GOT3 (cell line): ENCODE measurements around the gene AMPD1.

Experiments
- DNase-seq: peaks from one replicate; lab custom pipeline; 2025; ENCODE audit warnings: mixed read lengths; lab: John Stamatoyannopoulos, UW

The AMPD1 gene

GRCh38 chr1:114696810-114697209 lies 1.5 kb upstream of the AMPD1 start:
- no peak for DNase-seq

- DNase-seq: no peak
These were observed 621 bp downstream of the AMPD1 start for GRCh38 chr1:114694540-114695310.

- no peak for DNase-seq
These were observed 2.4 kb downstream of the AMPD1 start for GRCh38 chr1:114692947-114693346.

- no peak for DNase-seq
These were observed 4.3 kb downstream of the AMPD1 start for GRCh38 chr1:114691061-114691460.

GRCh38 chr1:114690148-114690547 lies 5.2 kb downstream of the AMPD1 start:
- no peak for DNase-seq

GRCh38 chr1:114688526-114688925 lies 6.8 kb downstream of the AMPD1 start:
- no peak for DNase-seq

- DNase-seq: no peak
These were observed 9.5 kb downstream of the AMPD1 start for GRCh38 chr1:114685851-114686250.

GRCh38 chr1:114677691-114678090 lies 17.7 kb downstream of the AMPD1 start:
- DNase-seq: no peak

GRCh38 chr1:114676115-114676514 lies 19.2 kb downstream of the AMPD1 start:
- no peak for DNase-seq

GRCh38 chr1:114671939-114672275 lies 23.4 kb downstream of the AMPD1 start:
- no peak for DNase-seq

- no peak for DNase-seq
These were observed 24.1 kb downstream of the AMPD1 start for GRCh38 chr1:114671011-114671938.

GRCh38 chr1:114670083-114671010 lies 25.0 kb downstream of the AMPD1 start:
- DNase-seq: peak; percentile 62

- no peak for DNase-seq
These were observed 25.7 kb downstream of the AMPD1 start, which contains the start of gene DENND2C for GRCh38 chr1:114669562-114670082. TSS of gene DENND2C (minus strand) at chr1:114670049. CDS start at chr1:114625984, 44,065 bp downstream.

- DNase-seq: no peak
These were observed 26.4 kb downstream of the AMPD1 start for GRCh38 chr1:114668784-114669561.

- DNase-seq: no peak
These were observed 27.0 kb downstream of the AMPD1 start for GRCh38 chr1:114668373-114668772.

GRCh38 chr1:114666954-114667353 lies 28.4 kb downstream of the AMPD1 start:
- no peak for DNase-seq

- DNase-seq: no peak
These were observed 35.1 kb downstream of the AMPD1 start for GRCh38 chr1:114660238-114660637.

- DNase-seq: no peak
These were observed 43.5 kb downstream of the AMPD1 start for GRCh38 chr1:114651893-114652292.

GRCh38 chr1:114648503-114648902 lies 46.8 kb downstream of the AMPD1 start:
- DNase-seq: no peak

- no peak for DNase-seq
These were observed 54.0 kb downstream of the AMPD1 start for GRCh38 chr1:114641377-114641776.

- DNase-seq: no peak
These were observed 56.4 kb downstream of the AMPD1 start for GRCh38 chr1:114638910-114639309.
